ENCODE measurements around the gene FGGY. TPM values are rescaled to one million over a fixed set of nuclear protein-coding genes. Genes with fewer than 3 reads are reported as not detected.

FGGY gene
- total RNA-seq, 2 donors from 2014 or later, result 14.1 to 14.8 TPM

- H3K27me3 ChIP-seq (ENCODE audit: control insufficient read depth, insufficient read depth, low read length, poor library complexity, severe bottlenecking), result peaks cover 45% of the 10 kb centered on the region
- H3K4me1 ChIP-seq (ENCODE audit: control insufficient read depth, insufficient read depth, low read length), result no peaks in the 10 kb centered on the region
- TF ChIP-seq CTCF (conservative IDR thresholded peaks at IDR 0.05), result no peak
- H3K4me3 ChIP-seq (ENCODE audit: low read length), result no peak overlapping the region
- H3K27me3 Mint-ChIP-seq (ENCODE audit: insufficient read depth), result peaks cover 24% of the 10 kb centered on the region
- H3K27ac ChIP-seq (ENCODE audit: low read depth, low read length), result no peak overlapping the region
- H3K36me3 Mint-ChIP-seq (ENCODE audit: low read depth), result no peaks in the 10 kb centered on the region
- no peak overlapping the region for H3K9ac ChIP-seq (ENCODE audit: extremely low read depth, low read length, poor library complexity, severe bottlenecking)
- WGBS, 2 experiments (ENCODE audit: insufficient coverage in 1 of 2, insufficient read length in 1 of 2), result 89 to 100% methylated on average over 2 to 4 of the region's 4 CpGs
- no peak for DNase-seq
- H3K4me1 Mint-ChIP-seq, result no peaks in the 10 kb centered on the region
- no peaks in the 10 kb centered on the region for H3K9me3 Mint-ChIP-seq
- H3K9me3 ChIP-seq (ENCODE audit: control insufficient read depth, low read length), result no peaks in the 10 kb centered on the region
- no peak overlapping the region for H3K4me3 Mint-ChIP-seq
- H3K27ac Mint-ChIP-seq, result no peak overlapping the region
- no peaks in the 10 kb centered on the region for H3K36me3 ChIP-seq (ENCODE audit: control insufficient read depth, insufficient read depth, low read length)
Observed at GRCh38 chr1:59775480-59775879, 478.6 kb downstream of the FGGY start.

- H3K27ac ChIP-seq (ENCODE audit: low read depth, low read length), result no peak overlapping the region
- H3K36me3 ChIP-seq (ENCODE audit: control insufficient read depth, insufficient read depth, low read length), result no peaks in the 10 kb centered on the region
- peak; percentile 55 for TF ChIP-seq CTCF (conservative IDR thresholded peaks at IDR 0.05)
- H3K4me1 ChIP-seq (ENCODE audit: control insufficient read depth, insufficient read depth, low read length), result no peaks in the 10 kb centered on the region
- 87 to 88% methylated on average over 6 to 7 of the region's 7 CpGs for WGBS, 2 experiments (ENCODE audit: insufficient coverage in 1 of 2, insufficient read length in 1 of 2)
- no peaks in the 10 kb centered on the region for H3K9me3 ChIP-seq (ENCODE audit: control insufficient read depth, low read length)
- Mint-ChIP-seq H3K27ac (no peak overlapping the region), H3K9me3 (no peaks in the 10 kb centered on the region), H3K36me3 (ENCODE audit: low read depth) (no peaks in the 10 kb centered on the region), H3K27me3 (ENCODE audit: insufficient read depth) (peaks cover 18% of the 10 kb centered on the region), H3K4me1 (no peaks in the 10 kb centered on the region), H3K4me3 (no peak overlapping the region)
- peak; percentile 58 for DNase-seq
- no peak overlapping the region for H3K4me3 ChIP-seq (ENCODE audit: low read length)
- no peak overlapping the region for H3K9ac ChIP-seq (ENCODE audit: extremely low read depth, low read length, poor library complexity, severe bottlenecking)
- peaks cover 28% of the 10 kb centered on the region for H3K27me3 ChIP-seq (ENCODE audit: control insufficient read depth, insufficient read depth, low read length, poor library complexity, severe bottlenecking)
Observed at GRCh38 chr1:59776960-59777852, 480.3 kb downstream of the FGGY start.

- Mint-ChIP-seq H3K4me3 (no peak overlapping the region), H3K27me3 (ENCODE audit: insufficient read depth) (peaks cover 11% of the 10 kb centered on the region), H3K27ac (no peak overlapping the region), H3K9me3 (no peaks in the 10 kb centered on the region), H3K4me1 (no peaks in the 10 kb centered on the region), H3K36me3 (ENCODE audit: low read depth) (no peaks in the 10 kb centered on the region)
- no peaks in the 10 kb centered on the region for H3K4me1 ChIP-seq (ENCODE audit: control insufficient read depth, insufficient read depth, low read length)
- no peak overlapping the region for H3K9ac ChIP-seq (ENCODE audit: extremely low read depth, low read length, poor library complexity, severe bottlenecking)
- peaks cover 18% of the 10 kb centered on the region for H3K27me3 ChIP-seq (ENCODE audit: control insufficient read depth, insufficient read depth, low read length, poor library complexity, severe bottlenecking)
- H3K4me3 ChIP-seq (ENCODE audit: low read length), result no peak overlapping the region
- peak; percentile 65 for DNase-seq
- TF ChIP-seq CTCF (conservative IDR thresholded peaks at IDR 0.05), result peak; percentile 81
- no peaks in the 10 kb centered on the region for H3K9me3 ChIP-seq (ENCODE audit: control insufficient read depth, low read length)
- H3K27ac ChIP-seq (ENCODE audit: low read depth, low read length), result no peak overlapping the region
- no peaks in the 10 kb centered on the region for H3K36me3 ChIP-seq (ENCODE audit: control insufficient read depth, insufficient read depth, low read length)
- WGBS, 2 experiments (ENCODE audit: insufficient coverage in 1 of 2, insufficient read length in 1 of 2), result 73 to 100% methylated on average over 1 to 2 of the region's 2 CpGs
Observed at GRCh38 chr1:59779949-59780348, 483.1 kb downstream of the FGGY start.

All from endodermal cell (in vitro differentiated cells).